Measurements from ENCODE around the gene SS18L1.
"Not testable (repeated sequence)": the region's sequence is repeated elsewhere in the genome, so short reads cannot be mapped to it uniquely, and the experiment has no call there.

The SS18L1 gene

GRCh38 chr20:62104234-62104789, 39.3 kb upstream of the SS18L1 start:
- peaks cover 18% of the 10 kb centered on the region for H3K27me3 Mint-ChIP-seq (ENCODE audit: low read depth)
- TF ChIP-seq CTCF (IDR thresholded peaks at IDR 0.05; ENCODE audit: unreplicated experiment in 3 of 3): no peak
- H3K36me3 Mint-ChIP-seq (ENCODE audit: low read depth): peaks cover 7% of the 10 kb centered on the region
- H3K4me1 Mint-ChIP-seq: peaks cover 4% of the 10 kb centered on the region
- peaks cover 26% of the 10 kb centered on the region for H3K9me3 Mint-ChIP-seq
- no peak overlapping the region for H3K4me3 Mint-ChIP-seq
- H3K27ac Mint-ChIP-seq: no peak overlapping the region

- Mint-ChIP-seq H3K4me1 (peaks cover 4% of the 10 kb centered on the region), H3K9me3 (peaks cover 30% of the 10 kb centered on the region), H3K27me3 (ENCODE audit: low read depth) (peaks cover 18% of the 10 kb centered on the region), H3K27ac (peak overlapping the region in 1 of 3 experiments; percentile 63), H3K36me3 (ENCODE audit: low read depth) (peaks cover 9% of the 10 kb centered on the region), H3K4me3 (no peak overlapping the region)
- no peak for TF ChIP-seq CTCF (IDR thresholded peaks at IDR 0.05; ENCODE audit: unreplicated experiment in 3 of 3)
These were observed 38.7 kb upstream of the SS18L1 start for GRCh38 chr20:62104791-62105345.

- H3K36me3 Mint-ChIP-seq (ENCODE audit: low read depth): peaks cover 12% of the 10 kb centered on the region
- H3K4me1 Mint-ChIP-seq: peaks cover 4% of the 10 kb centered on the region
- H3K27ac Mint-ChIP-seq: no peak overlapping the region
- peaks cover 35% of the 10 kb centered on the region for H3K9me3 Mint-ChIP-seq
- H3K4me3 Mint-ChIP-seq: no peak overlapping the region
- peaks cover 22% of the 10 kb centered on the region for H3K27me3 Mint-ChIP-seq (ENCODE audit: low read depth)
- no peak for TF ChIP-seq CTCF (IDR thresholded peaks at IDR 0.05; ENCODE audit: unreplicated experiment in 3 of 3)
These were observed 38.0 kb upstream of the SS18L1 start for GRCh38 chr20:62105592-62105991.

GRCh38 chr20:62111148-62111547, 32.4 kb upstream of the SS18L1 start:
- no peak for TF ChIP-seq CTCF (IDR thresholded peaks at IDR 0.05; ENCODE audit: unreplicated experiment in 3 of 3)
- peaks cover 31% of the 10 kb centered on the region for H3K27me3 Mint-ChIP-seq (ENCODE audit: low read depth)
- H3K27ac Mint-ChIP-seq: no peak overlapping the region
- H3K9me3 Mint-ChIP-seq: peaks cover 27% of the 10 kb centered on the region
- no peak overlapping the region for H3K4me3 Mint-ChIP-seq
- H3K4me1 Mint-ChIP-seq: no peaks in the 10 kb centered on the region
- peaks cover 12% of the 10 kb centered on the region for H3K36me3 Mint-ChIP-seq (ENCODE audit: low read depth)

- no peak overlapping the region for H3K27ac Mint-ChIP-seq
- H3K27me3 Mint-ChIP-seq (ENCODE audit: low read depth): peaks cover 42% of the 10 kb centered on the region
- H3K4me1 Mint-ChIP-seq: no peaks in the 10 kb centered on the region
- H3K36me3 Mint-ChIP-seq (ENCODE audit: low read depth): peaks cover 12% of the 10 kb centered on the region
- H3K4me3 Mint-ChIP-seq: no peak overlapping the region
- peaks cover 27% of the 10 kb centered on the region for H3K9me3 Mint-ChIP-seq
- TF ChIP-seq CTCF (IDR thresholded peaks at IDR 0.05; ENCODE audit: unreplicated experiment in 3 of 3): no peak
These were observed 31.2 kb upstream of the SS18L1 start for GRCh38 chr20:62112368-62112767.

GRCh38 chr20:62114894-62115293, 28.7 kb upstream of the SS18L1 start:
- Mint-ChIP-seq H3K36me3 (ENCODE audit: low read depth) (peaks cover 3% of the 10 kb centered on the region), H3K27ac (no peak overlapping the region), H3K4me1 (peaks cover 5% of the 10 kb centered on the region), H3K9me3 (peaks cover 7% of the 10 kb centered on the region), H3K4me3 (no peak overlapping the region), H3K27me3 (ENCODE audit: low read depth) (peaks cover 46% of the 10 kb centered on the region)
- no peak for TF ChIP-seq CTCF (IDR thresholded peaks at IDR 0.05; ENCODE audit: unreplicated experiment in 3 of 3)

- H3K27ac Mint-ChIP-seq; H3K36me3 Mint-ChIP-seq (ENCODE audit: low read depth); H3K4me3 Mint-ChIP-seq; H3K9me3 Mint-ChIP-seq: not testable (repeated sequence)
- peaks cover 11% of the 10 kb centered on the region for H3K4me1 Mint-ChIP-seq
- H3K27me3 Mint-ChIP-seq (ENCODE audit: low read depth): peaks cover 43% of the 10 kb centered on the region
These were observed 27.7 kb upstream of the SS18L1 start for GRCh38 chr20:62115800-62116407.
